Dedifferentiated amniotic fluid mesenchymal stem cell (primary cell): ENCODE data around the gene CEP112.
A peak's percentile ranks its signal among the peaks of the same experiment; 100 is the strongest.

Experiments used
- DNase-seq: peaks from one replicate; pipeline ENCODE4 v3.0.0-alpha.2; 2016; ENCODE audit errors: extremely low spot score

The CEP112 gene

GRCh38 chr17:65656390-65657250, 535.3 kb downstream of the CEP112 start:
- DNase-seq = no peak

- no peak for DNase-seq
Measured at GRCh38 chr17:65655706-65656105, 536.2 kb downstream of the CEP112 start.

- DNase-seq = no peak
Measured at GRCh38 chr17:65644545-65644944, 547.4 kb downstream of the CEP112 start.

GRCh38 chr17:65638221-65638975, 553.5 kb downstream of the CEP112 start:
- peak; percentile 54 for DNase-seq

GRCh38 chr17:65637786-65638185, 554.1 kb downstream of the CEP112 start:
- no peak for DNase-seq

GRCh38 chr17:65634533-65634932, 557.4 kb downstream of the CEP112 start:
- no peak for DNase-seq

- no peak for DNase-seq
Measured at GRCh38 chr17:65633988-65634387, 557.9 kb downstream of the CEP112 start.

GRCh38 chr17:65633146-65633881, 558.6 kb downstream of the CEP112 start:
- no peak for DNase-seq

GRCh38 chr17:65630502-65630901, 561.4 kb downstream of the CEP112 start:
- DNase-seq = no peak

- DNase-seq = no peak
Measured at GRCh38 chr17:65629234-65629690, 562.7 kb downstream of the CEP112 start.

GRCh38 chr17:65628644-65629036, 563.3 kb downstream of the CEP112 start:
- DNase-seq = no peak

GRCh38 chr17:65627891-65628643, 563.9 kb downstream of the CEP112 start:
- no peak for DNase-seq

- no peak for DNase-seq
Measured at GRCh38 chr17:65627108-65627507, 564.8 kb downstream of the CEP112 start.

- DNase-seq = no peak
Measured at GRCh38 chr17:65626451-65626850, 565.5 kb downstream of the CEP112 start.

- DNase-seq = no peak
Measured at GRCh38 chr17:65618516-65618915, 573.4 kb downstream of the CEP112 start.

- no peak for DNase-seq
Measured at GRCh38 chr17:65617496-65617895, 574.4 kb downstream of the CEP112 start.

- DNase-seq = no peak
Measured at GRCh38 chr17:65609749-65610148, 582.2 kb downstream of the CEP112 start.

- no peak for DNase-seq
Measured at GRCh38 chr17:65609286-65609685, 582.6 kb downstream of the CEP112 start.

- DNase-seq = no peak
Measured at GRCh38 chr17:65604070-65604469, 587.9 kb downstream of the CEP112 start.

GRCh38 chr17:65601881-65602280, 590.1 kb downstream of the CEP112 start:
- DNase-seq = no peak

GRCh38 chr17:65601145-65601544, 590.8 kb downstream of the CEP112 start:
- DNase-seq = no peak
